Stimulated activated CD8-positive, alpha-beta memory T cell treated with anti-CD3 and anti-CD28 coated beads, Interleukin-7, amount 100 ng/mL, for 4 hours (primary cell): ENCODE results near the gene CLEC17A.
"Not testable (repeated sequence)": the region's sequence is repeated elsewhere in the genome, so short reads cannot be mapped to it uniquely, and the experiment has no call there.

Source experiments
- DNase-seq, 2 donors: peaks; one replicate each; pipeline ENCODE4 v3.0.0-alpha.2; 2020; ENCODE audit warnings: low read depth in 2 of 2

The CLEC17A gene

DNA sequence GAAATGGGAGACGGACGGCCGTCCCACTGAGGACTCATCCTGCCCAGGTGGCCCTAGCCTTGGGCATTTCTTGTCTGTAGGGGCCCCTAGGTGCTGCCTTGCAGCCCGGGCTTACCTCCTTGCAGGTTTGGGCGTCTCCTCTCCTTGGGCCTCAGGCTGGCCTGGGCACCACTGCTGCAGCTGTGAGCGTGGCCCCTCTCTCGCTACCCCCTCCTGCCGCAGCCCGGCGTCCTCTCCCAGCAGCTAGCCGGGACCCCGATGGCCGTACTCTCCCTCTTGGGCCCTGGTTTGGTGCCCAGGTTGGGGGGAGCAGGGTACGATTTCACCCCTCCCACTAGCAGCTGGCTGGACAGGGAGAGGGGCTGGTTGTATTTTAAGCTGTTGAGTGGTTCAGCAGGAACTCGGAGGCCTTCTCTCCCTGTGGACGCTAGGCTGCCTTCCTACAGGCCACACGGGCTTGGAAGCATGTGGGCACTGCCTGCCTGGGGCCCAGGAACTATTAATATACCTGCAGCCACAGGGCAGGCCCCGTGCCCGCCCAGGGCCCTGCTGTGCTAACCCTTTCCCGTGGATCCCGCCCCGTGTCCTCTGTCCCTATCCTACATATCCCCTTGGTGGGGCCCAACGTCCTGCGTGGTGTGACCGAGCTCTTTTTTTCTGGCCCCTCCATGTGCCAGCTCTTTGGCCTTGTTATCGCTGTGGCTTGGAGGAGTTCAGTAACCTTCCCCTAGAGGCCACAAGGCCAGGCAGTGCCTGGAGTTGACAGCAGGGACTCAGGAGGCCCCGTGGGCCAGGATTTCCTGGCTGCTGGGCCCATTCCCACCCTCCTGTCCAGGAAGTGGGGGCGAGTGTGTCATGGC is 22.7 kb upstream of the CLEC17A start:
- no peak for DNase-seq

DNA sequence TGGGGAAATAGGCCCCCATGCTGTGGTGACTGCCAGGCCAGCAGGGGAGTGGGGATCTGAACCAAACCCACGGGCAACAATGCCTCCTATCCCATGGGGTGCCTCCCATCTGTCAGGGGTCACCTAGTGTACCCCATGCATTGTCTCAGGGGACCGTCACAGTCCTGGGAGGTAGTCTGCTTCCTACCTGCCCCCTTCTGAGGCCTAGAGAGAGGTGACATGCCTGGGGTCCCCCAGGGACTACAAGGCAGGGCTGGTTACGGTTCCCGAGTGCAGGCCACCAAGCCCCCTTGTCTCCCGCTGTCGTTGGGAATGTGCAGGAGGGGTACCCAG is 22.1 kb upstream of the CLEC17A start:
- DNase-seq = no peak

- DNase-seq = no peak
These were observed 21.6 kb upstream of the CLEC17A start for GRCh38 chr19:14561249-14561648.

DNA sequence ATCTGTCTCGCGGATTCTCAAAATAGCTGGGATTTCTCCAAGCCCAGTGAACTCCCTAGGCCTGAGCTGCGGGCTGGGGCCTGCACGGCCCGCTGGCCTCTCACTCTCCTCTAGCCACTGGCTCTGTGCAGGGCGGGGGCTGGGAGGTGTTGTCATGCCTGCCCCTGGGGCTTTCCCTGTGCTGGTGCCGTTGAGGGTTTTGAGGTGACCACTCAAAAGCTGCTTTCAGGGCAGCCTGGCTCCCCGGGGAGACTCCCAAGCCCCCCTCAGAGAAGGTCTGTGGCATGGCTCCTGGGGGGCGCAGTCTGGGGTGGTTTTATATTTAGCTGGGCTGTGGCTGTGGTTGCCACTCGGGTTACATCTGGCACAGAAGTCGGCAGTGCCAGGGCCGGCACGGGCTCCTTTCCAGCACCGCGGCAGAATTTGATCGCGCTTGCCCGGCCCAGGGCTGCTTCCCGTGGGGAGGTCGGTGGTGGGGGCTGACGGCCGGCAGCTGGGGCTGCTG is 21.0 kb upstream of the CLEC17A start:
- no peak for DNase-seq

GRCh38 chr19:14562660-14563589 is 20.0 kb upstream of the CLEC17A start:
- DNase-seq = no peak

DNA sequence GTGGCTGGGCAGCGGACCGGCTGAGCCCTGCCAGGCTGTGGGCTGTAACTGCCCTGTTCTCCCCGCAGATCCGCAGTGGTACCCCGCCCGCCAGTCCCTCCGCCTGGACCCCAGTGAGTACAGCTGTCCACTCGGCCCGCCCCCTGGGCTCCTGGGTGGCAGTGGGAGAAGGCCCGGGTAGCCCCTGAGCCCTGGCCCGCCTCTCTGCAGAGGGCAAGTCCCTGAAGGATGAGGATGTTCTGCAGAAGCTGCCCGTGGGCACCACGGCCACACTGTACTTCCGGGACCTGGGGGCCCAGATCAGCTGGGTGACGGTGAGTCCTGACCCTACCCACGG is 19.3 kb upstream of the CLEC17A start:
- DNase-seq = no peak

- DNase-seq = no peak
These were observed 18.8 kb upstream of the CLEC17A start for GRCh38 chr19:14563989-14564651.

DNA sequence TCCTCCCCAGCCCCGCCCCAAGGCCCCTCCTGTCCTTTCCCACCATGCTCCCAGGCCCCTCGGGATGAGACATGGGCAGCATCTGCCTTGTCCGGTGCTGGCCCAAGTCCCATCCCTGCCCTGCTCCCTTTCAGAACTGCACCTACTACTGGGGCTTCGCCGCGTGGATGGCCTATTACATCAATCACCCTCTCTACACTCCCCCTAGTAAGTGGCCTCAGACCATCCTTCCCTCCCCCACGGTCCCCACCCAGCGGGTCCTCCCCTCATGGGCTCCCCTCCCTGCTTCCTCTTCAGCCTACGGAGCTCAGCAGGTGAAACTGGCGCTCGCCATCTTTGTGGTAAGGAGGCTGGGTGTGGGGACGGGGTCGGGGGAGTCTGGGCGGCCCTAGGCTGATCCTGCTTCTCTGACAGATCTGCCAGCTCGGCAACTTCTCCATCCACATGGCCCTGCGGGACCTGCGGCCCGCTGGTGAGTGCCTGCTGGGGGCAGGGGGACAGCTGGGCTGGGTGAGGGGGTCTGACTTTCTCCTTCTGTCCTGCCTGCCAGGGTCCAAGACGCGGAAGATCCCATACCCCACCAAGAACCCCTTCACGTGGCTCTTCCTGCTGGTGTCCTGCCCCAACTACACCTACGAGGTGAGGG is 18.1 kb upstream of the CLEC17A start:
- DNase-seq = not testable (repeated sequence)

GRCh38 chr19:14565298-14565679 is 17.6 kb upstream of the CLEC17A start:
- DNase-seq = no peak

GRCh38 chr19:14565765-14566711 is 16.8 kb upstream of the CLEC17A start:
- DNase-seq = no peak

DNA sequence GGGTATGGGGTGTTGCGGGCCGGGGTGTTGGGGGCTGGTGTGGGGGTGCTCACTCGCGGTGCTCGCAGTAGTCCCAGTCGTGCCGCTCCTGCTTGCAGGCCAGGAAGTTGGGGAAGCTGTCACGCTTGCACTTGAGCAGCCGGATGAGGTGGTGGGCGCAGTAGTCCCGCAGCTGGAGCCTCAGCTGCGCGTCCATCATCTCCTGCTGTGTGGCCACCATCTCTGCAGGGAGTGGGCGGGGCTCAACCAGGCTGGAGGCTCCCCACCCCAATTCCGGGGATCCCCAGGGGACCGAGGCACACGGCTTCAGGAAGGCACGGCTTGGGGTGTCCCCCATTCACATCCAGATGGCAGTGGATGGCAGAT is 16.2 kb upstream of the CLEC17A start:
- DNase-seq = no peak

GRCh38 chr19:14567079-14567478 is 15.8 kb upstream of the CLEC17A start:
- no peak for DNase-seq

DNA sequence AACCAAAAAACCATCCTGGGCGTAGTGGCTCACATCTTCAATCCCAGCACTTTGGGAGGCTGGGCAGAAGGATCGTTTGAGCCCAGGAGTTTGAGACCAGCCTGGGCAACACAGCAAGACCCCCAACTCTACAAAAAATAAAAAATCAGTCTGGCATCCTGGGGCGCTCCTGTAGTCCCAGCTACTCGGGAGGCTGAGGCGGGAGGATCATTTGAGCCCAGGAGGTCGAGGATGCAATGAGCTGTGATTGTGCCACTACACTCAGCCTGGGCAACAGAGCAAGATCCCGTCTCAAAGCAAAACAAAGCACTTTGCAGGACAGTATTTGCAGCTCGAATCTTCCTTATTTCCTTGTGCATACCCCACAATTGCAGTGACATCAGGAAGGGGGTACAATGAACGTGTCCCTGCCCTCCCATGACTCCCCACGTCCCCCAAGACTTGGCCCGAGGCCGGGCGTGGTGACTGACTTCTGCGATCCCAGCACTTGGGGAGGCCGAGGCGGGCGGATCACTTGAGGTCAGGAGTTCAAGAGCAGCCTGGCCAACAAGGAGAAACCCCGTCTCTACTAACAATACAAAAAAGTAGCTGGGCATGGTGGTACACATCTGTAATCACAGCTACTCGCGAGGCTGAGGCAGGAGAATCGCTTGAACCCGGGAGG is 11.9 kb upstream of the CLEC17A start:
- no peak for DNase-seq

DNA sequence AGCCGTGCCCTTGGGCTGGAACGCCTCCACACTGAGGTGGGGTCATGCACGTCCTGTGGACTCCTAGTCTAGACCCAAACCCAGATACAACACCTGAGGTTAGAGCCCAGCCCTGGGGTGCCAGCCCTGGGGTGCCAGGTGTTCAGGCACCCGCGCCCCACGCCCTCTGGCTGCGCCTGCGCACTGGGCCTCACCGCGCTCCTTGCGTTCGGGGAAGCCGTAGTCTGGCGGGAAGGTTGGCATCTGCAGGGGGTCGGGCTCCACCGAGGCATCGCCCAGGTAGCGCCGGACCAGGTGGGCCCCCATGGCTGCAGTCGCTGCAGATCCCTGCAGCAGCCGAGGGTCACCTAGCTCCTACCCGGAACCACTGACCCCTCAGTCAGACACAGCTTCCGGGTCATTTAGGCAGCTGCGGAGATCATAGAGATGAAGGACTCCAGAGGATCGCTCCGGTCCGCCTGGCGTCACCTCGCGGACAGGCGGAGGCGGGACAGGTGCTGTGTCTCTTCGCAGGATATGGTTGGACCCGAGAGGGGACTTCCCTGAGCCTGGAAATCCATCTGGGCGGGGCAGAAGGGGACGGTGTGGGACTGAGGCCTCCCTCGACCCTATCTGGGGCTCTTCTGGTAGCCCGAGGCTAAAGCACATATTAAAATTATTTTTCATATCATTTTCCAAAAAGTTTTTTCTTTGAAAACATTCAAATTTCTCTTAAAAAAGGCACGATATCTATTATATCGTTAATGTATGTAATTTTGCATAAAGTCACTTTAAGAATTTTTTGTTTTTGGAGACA is 11.0 kb upstream of the CLEC17A start, which contains the start of gene NDUFB7:
NDUFB7 (minus strand) TSS at position 372 of the 796 bp plus-strand sequence; CDS start at position 306, 66 bp downstream.
- DNase-seq = peak; percentile 84

- DNase-seq = no peak
These were observed 7.4 kb upstream of the CLEC17A start for GRCh38 chr19:14575428-14575980.

GRCh38 chr19:14576363-14576762 is 6.5 kb upstream of the CLEC17A start:
- DNase-seq = no peak

DNA sequence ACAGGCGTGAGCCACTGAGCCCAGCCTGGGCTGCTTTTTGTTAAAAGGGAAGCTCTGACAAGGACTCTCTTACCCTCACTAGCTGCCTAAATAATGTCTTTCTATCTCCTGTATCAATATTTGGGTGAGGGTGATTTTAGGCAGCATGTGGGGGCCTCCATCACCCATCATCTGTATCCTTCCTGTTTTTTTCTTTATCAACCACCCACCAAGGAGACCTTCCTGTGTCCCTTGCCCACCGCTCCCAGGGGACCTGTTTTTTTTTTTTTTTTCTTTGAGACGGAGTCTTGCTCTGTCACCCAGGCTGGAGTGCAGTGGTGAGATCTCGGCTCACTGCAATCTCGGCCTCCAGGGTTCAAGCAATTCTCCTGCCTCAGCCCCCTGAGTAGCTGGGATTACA is 5.6 kb upstream of the CLEC17A start:
- DNase-seq = no peak

DNA sequence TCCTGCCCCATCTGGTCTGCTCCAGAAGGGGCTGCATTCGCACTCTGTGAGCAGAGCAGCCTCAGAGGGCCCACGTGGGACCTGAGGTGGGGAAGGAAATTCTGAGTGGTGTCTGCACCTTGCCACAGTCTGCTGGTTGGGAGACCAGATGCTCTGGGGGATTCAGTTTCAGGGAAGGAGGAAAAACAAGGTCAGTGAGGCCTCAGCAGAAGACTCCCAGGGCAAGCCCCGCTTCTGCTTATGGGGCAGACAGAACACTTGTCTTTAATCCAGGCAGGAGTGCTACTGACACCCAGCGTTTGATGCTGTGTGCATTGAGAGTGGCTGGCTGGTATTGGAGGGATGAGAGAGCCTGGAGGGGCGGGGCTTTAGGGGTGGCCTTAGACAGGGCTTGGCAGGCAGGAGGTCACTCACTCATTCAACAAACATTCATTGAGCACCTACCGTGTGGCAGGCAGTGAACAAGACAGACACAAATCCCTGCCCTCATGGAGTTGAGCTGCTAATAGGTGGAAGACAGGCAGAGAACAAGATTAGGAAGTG is 4.9 kb upstream of the CLEC17A start:
- DNase-seq = no peak
